Trophoblast cell (in vitro differentiated cells and primary cell): ENCODE measurements around the gene MRPS2.

Source experiments
- DNase-seq, 2 donors: peaks; one replicate each; pipeline ENCODE4 v3.0.0-alpha.2; 2016
- H2AFZ ChIP-seq: 2 replicates; pipeline ENCODE4 v1.6.1; 2013; ENCODE audit warnings: low read length, moderate library complexity, mild to moderate bottlenecking; ENCODE audit not compliant: insufficient read depth, poor library complexity
- H2AK5ac ChIP-seq: 2 replicates; pipeline ENCODE4 v1.6.1; 2013; ENCODE audit warnings: mild to moderate bottlenecking, low read length
- H2BK120ac ChIP-seq: 2 replicates; pipeline ENCODE4 v1.6.1; 2013; ENCODE audit warnings: low read length, mild to moderate bottlenecking, moderate library complexity; ENCODE audit not compliant: insufficient read depth, poor library complexity
- H2BK12ac ChIP-seq: 2 replicates; pipeline ENCODE4 v1.6.1; 2013; ENCODE audit warnings: mild to moderate bottlenecking, low read length, moderate library complexity
- H2BK5ac ChIP-seq: 2 replicates; pipeline ENCODE4 v1.6.1; 2013; ENCODE audit warnings: low read length, low read depth, moderate library complexity, mild to moderate bottlenecking; ENCODE audit not compliant: poor library complexity
- H3K14ac ChIP-seq: 2 replicates; pipeline ENCODE4 v1.6.1; 2013; ENCODE audit warnings: mild to moderate bottlenecking, low read length
- H3K18ac ChIP-seq: 2 replicates; pipeline ENCODE4 v1.6.1; 2013; ENCODE audit warnings: mild to moderate bottlenecking, low read length
- H3K23ac ChIP-seq: 2 replicates; pipeline ENCODE4 v1.6.1; 2013; ENCODE audit warnings: low read length
- H3K27ac ChIP-seq: 2 replicates; pipeline ENCODE4 v1.5.1; 2013; ENCODE audit warnings: low read depth, mild to moderate bottlenecking, inconsistent platforms, low read length, moderate library complexity
- H3K27me3 ChIP-seq: 2 replicates; pipeline ENCODE4 v1.6.1; 2013; ENCODE audit warnings: inconsistent platforms, mild to moderate bottlenecking, low read length, moderate library complexity; ENCODE audit not compliant: insufficient read depth
- H3K36me3 ChIP-seq, 2 experiments: 1 replicate in 1 of 2; 2 replicates in 1 of 2; pipeline ENCODE4 v1.6.1; 2013; ENCODE audit warnings: low read length in 2 of 2, mild to moderate bottlenecking in 2 of 2, moderate library complexity in 1 of 2; ENCODE audit not compliant: insufficient read depth in 2 of 2, control insufficient read depth in 1 of 2
- H3K4ac ChIP-seq: 2 replicates; pipeline ENCODE4 v1.6.1; 2013; ENCODE audit warnings: low read depth, mild to moderate bottlenecking, low read length, moderate library complexity
- H3K4me1 ChIP-seq, 2 experiments: 1 replicate in 1 of 2; 2 replicates in 1 of 2; pipeline ENCODE4 v1.6.1; 2013; ENCODE audit warnings: low read length in 2 of 2, mild to moderate bottlenecking in 2 of 2, moderate library complexity in 1 of 2; ENCODE audit not compliant: insufficient read depth in 2 of 2, control insufficient read depth in 1 of 2
- H3K4me2 ChIP-seq: 2 replicates; pipeline ENCODE4 v1.6.1; 2013; ENCODE audit warnings: inconsistent platforms, mild to moderate bottlenecking, low read length, moderate library complexity
- H3K4me3 ChIP-seq: 2 replicates; pipeline ENCODE4 v1.5.1; 2013; ENCODE audit warnings: mild to moderate bottlenecking, low read depth, low read length, inconsistent platforms
- H3K79me1 ChIP-seq: one replicate; pipeline ENCODE4 v1.6.1; 2013; ENCODE audit warnings: low read length
- H3K79me2 ChIP-seq: 2 replicates; pipeline ENCODE4 v1.6.1; 2013; ENCODE audit warnings: low read length, mild to moderate bottlenecking; ENCODE audit not compliant: control insufficient read depth, insufficient read depth, poor library complexity
- H3K9ac ChIP-seq: 2 replicates; pipeline ENCODE4 v1.6.1; 2013; ENCODE audit warnings: mild to moderate bottlenecking, low read length
- H3K9me3 ChIP-seq: 2 replicates; pipeline ENCODE4 v1.6.1; 2013; ENCODE audit warnings: low read depth, mild to moderate bottlenecking, control low read depth, inconsistent platforms, low read length; ENCODE audit not compliant: insufficient read depth
- H4K12ac ChIP-seq: 2 replicates; pipeline ENCODE4 v1.6.1; 2013; ENCODE audit warnings: low read depth, mild to moderate bottlenecking, low read length, moderate library complexity
- H4K8ac ChIP-seq: 2 replicates; pipeline ENCODE4 v1.6.1; 2013; ENCODE audit warnings: low read depth, mild to moderate bottlenecking, low read length, moderate library complexity
- H4K91ac ChIP-seq: one replicate; pipeline ENCODE4 v1.6.1; 2013; ENCODE audit warnings: low read depth, mild to moderate bottlenecking, low read length, moderate library complexity
- WGBS: extraction: QIAGEN DNeasy Blood & Tissue Kit; methylation state at CpG from one replicate; pipeline ENCODE4 v1.1.7; 2013; ENCODE audit warnings: missing lambda C conversion rate; ENCODE audit not compliant: insufficient read length, insufficient coverage; ENCODE audit errors: extremely low coverage; 5-methylcytosine and 5-hydroxymethylcytosine counted together

The MRPS2 gene

GRCh38 chr9:135486267-135487065 lies 14.0 kb upstream of the MRPS2 start:
- no peak overlapping the region for H2BK120ac ChIP-seq
- peaks cover 47 to 50% of the 10 kb centered on the region in 2 experiments for H3K36me3 ChIP-seq
- H3K79me2 ChIP-seq = no peaks in the 10 kb centered on the region
- no peak overlapping the region for H4K12ac ChIP-seq
- no peak overlapping the region for H3K4me3 ChIP-seq
- no peak overlapping the region for H4K91ac ChIP-seq
- no peak overlapping the region for H2AK5ac ChIP-seq
- H4K8ac ChIP-seq = no peak overlapping the region
- no peaks in the 10 kb centered on the region for H3K4me1 ChIP-seq
- H3K9ac ChIP-seq = no peak overlapping the region
- H3K79me1 ChIP-seq = no peaks in the 10 kb centered on the region
- H3K9me3 ChIP-seq = no peaks in the 10 kb centered on the region
- no peaks in the 10 kb centered on the region for H3K27me3 ChIP-seq
- DNase-seq = no peak
- H3K14ac ChIP-seq = no peak overlapping the region
- H2AFZ ChIP-seq = no peak overlapping the region
- H3K27ac ChIP-seq = no peak overlapping the region
- no peak overlapping the region for H3K4ac ChIP-seq
- no peak overlapping the region for H2BK5ac ChIP-seq
- H3K18ac ChIP-seq = no peak overlapping the region
- H3K23ac ChIP-seq = no peak overlapping the region
- no CpG with 5 or more reads among the region's 33 CpGs for WGBS
- H3K4me2 ChIP-seq = no peak overlapping the region
- H2BK12ac ChIP-seq = no peak overlapping the region

GRCh38 chr9:135487281-135488012 lies 13.0 kb upstream of the MRPS2 start:
- H2AFZ ChIP-seq = no peak overlapping the region
- H3K23ac ChIP-seq = no peak overlapping the region
- no peak overlapping the region for H4K8ac ChIP-seq
- no peak overlapping the region for H4K12ac ChIP-seq
- H3K14ac ChIP-seq = no peak overlapping the region
- no CpG with 5 or more reads among the region's 40 CpGs for WGBS
- H3K27me3 ChIP-seq = no peaks in the 10 kb centered on the region
- H2BK120ac ChIP-seq = no peak overlapping the region
- no peak overlapping the region for H3K4me3 ChIP-seq
- H3K79me1 ChIP-seq = no peaks in the 10 kb centered on the region
- H3K9ac ChIP-seq = no peak overlapping the region
- no peaks in the 10 kb centered on the region for H3K79me2 ChIP-seq
- H2BK12ac ChIP-seq = no peak overlapping the region
- no peaks in the 10 kb centered on the region for H3K9me3 ChIP-seq
- peaks cover 47 to 50% of the 10 kb centered on the region in 2 experiments for H3K36me3 ChIP-seq
- H4K91ac ChIP-seq = no peak overlapping the region
- no peak overlapping the region for H2AK5ac ChIP-seq
- DNase-seq = no peak
- no peak overlapping the region for H2BK5ac ChIP-seq
- no peak overlapping the region for H3K4ac ChIP-seq
- no peaks in the 10 kb centered on the region for H3K4me1 ChIP-seq
- H3K27ac ChIP-seq = no peak overlapping the region
- H3K4me2 ChIP-seq = no peak overlapping the region
- H3K18ac ChIP-seq = no peak overlapping the region

- H2AFZ ChIP-seq = no peak overlapping the region
- no CpG with 5 or more reads among the region's 18 CpGs for WGBS
Observed at GRCh38 chr9:135488013-135488330, 12.5 kb upstream of the MRPS2 start.

GRCh38 chr9:135488527-135488926 lies 12.0 kb upstream of the MRPS2 start:
- no peak overlapping the region for H3K9ac ChIP-seq
- H2AK5ac ChIP-seq = no peak overlapping the region
- H3K4ac ChIP-seq = no peak overlapping the region
- no peaks in the 10 kb centered on the region for H3K27me3 ChIP-seq
- H4K12ac ChIP-seq = no peak overlapping the region
- H3K27ac ChIP-seq = no peak overlapping the region
- H3K23ac ChIP-seq = no peak overlapping the region
- no peak overlapping the region for H2BK120ac ChIP-seq
- H3K79me2 ChIP-seq = no peaks in the 10 kb centered on the region
- H2BK5ac ChIP-seq = no peak overlapping the region
- H4K8ac ChIP-seq = no peak overlapping the region
- no peak overlapping the region for H3K14ac ChIP-seq
- H3K36me3 ChIP-seq = peaks cover 46 to 47% of the 10 kb centered on the region in 2 experiments
- no CpG with 5 or more reads among the region's 17 CpGs for WGBS
- no peaks in the 10 kb centered on the region for H3K4me1 ChIP-seq
- H3K4me3 ChIP-seq = no peak overlapping the region
- H2BK12ac ChIP-seq = no peak overlapping the region
- no peak for DNase-seq
- no peak overlapping the region for H3K18ac ChIP-seq
- H2AFZ ChIP-seq = no peak overlapping the region
- no peaks in the 10 kb centered on the region for H3K9me3 ChIP-seq
- no peaks in the 10 kb centered on the region for H3K79me1 ChIP-seq
- H3K4me2 ChIP-seq = no peak overlapping the region
- no peak overlapping the region for H4K91ac ChIP-seq

More at GRCh38 chr9:135488013-135488330, 12.5 kb upstream of the MRPS2 start:
- Histone ChIP-seq H3K14ac (no peak overlapping the region), H3K23ac (no peak overlapping the region), H4K91ac (no peak overlapping the region), H3K27me3 (no peaks in the 10 kb centered on the region), H2BK5ac (no peak overlapping the region), H4K12ac (no peak overlapping the region), H3K18ac (no peak overlapping the region), H2BK120ac (no peak overlapping the region), H3K79me1 (no peaks in the 10 kb centered on the region), H4K8ac (no peak overlapping the region), H3K4me2 (no peak overlapping the region), H3K4me1 (no peaks in the 10 kb centered on the region), H2BK12ac (no peak overlapping the region), H3K79me2 (no peaks in the 10 kb centered on the region), H3K9ac (no peak overlapping the region), H3K4ac (no peak overlapping the region), H3K27ac (no peak overlapping the region), H3K36me3 (peaks cover 47 to 50% of the 10 kb centered on the region in 2 experiments), H2AK5ac (no peak overlapping the region), H3K4me3 (no peak overlapping the region), H3K9me3 (no peaks in the 10 kb centered on the region)
- no peak for DNase-seq
